HG02759 (cell line): ENCODE results near the gene MAVS.
"Not testable (repeated sequence)": the region's sequence is repeated elsewhere in the genome, so short reads cannot be mapped to it uniquely, and the experiment has no call there.

Experiments used
- ATAC-seq: cut with Tn5 transposase; IDR thresholded peaks from one replicate; pipeline ENCODE4 v1.9.1; 2021; ENCODE audit warnings: mild to moderate bottlenecking, moderate library complexity; ENCODE audit not compliant: unreplicated experiment

The MAVS gene

GRCh38 chr20:3885715-3886114 lies 39.1 kb downstream of the MAVS start:
- no peak for ATAC-seq

GRCh38 chr20:3887876-3888620 lies 41.4 kb downstream of the MAVS start:
- ATAC-seq, result no peak

- ATAC-seq, result peak; percentile 94
Observed at GRCh38 chr20:3888622-3889488, 42.2 kb downstream of the MAVS start, which contains the start of gene PANK2. Gene PANK2, plus strand, starts transcription at chr20:3889387.

GRCh38 chr20:3889489-3890397 lies 43.1 kb downstream of the MAVS start:
- ATAC-seq, result peak; percentile 34

- no peak for ATAC-seq
Observed at GRCh38 chr20:3890398-3890751, 43.7 kb downstream of the MAVS start.

GRCh38 chr20:3890999-3891929 lies 44.6 kb downstream of the MAVS start:
- no peak for ATAC-seq

GRCh38 chr20:3894796-3895195 lies 48.2 kb downstream of the MAVS start:
- no peak for ATAC-seq

- ATAC-seq, result no peak
Observed at GRCh38 chr20:3896302-3896701, 49.7 kb downstream of the MAVS start.

GRCh38 chr20:3896853-3897583 lies 50.4 kb downstream of the MAVS start:
- no peak for ATAC-seq

- not testable (repeated sequence) for ATAC-seq
Observed at GRCh38 chr20:3898181-3898580, 51.5 kb downstream of the MAVS start.

GRCh38 chr20:3898639-3899038 lies 52.0 kb downstream of the MAVS start:
- ATAC-seq, result no peak

GRCh38 chr20:3900187-3900604 lies 53.6 kb downstream of the MAVS start:
- ATAC-seq, result no peak

- no peak for ATAC-seq
Observed at GRCh38 chr20:3901028-3901705, 54.5 kb downstream of the MAVS start.

- ATAC-seq, result no peak
Observed at GRCh38 chr20:3901706-3902440, 55.2 kb downstream of the MAVS start.

GRCh38 chr20:3902446-3902845 lies 55.8 kb downstream of the MAVS start:
- no peak for ATAC-seq

GRCh38 chr20:3904224-3904623 lies 57.6 kb downstream of the MAVS start:
- ATAC-seq, result no peak

- ATAC-seq, result no peak
Observed at GRCh38 chr20:3904857-3905256, 58.2 kb downstream of the MAVS start.
